Activated B cell treated with CpG ODN at 0.5 μM for 24 hours (primary cell): ENCODE measurements around the gene THEMIS. TPM values are rescaled to one million over a fixed set of nuclear protein-coding genes. Genes with fewer than 3 reads are reported as not detected.

Source experiments
- ATAC-seq: fragments of 200-7000 bp; cut with Tn5 transposase; one replicate; pipeline ENCODE4 v1.10.0; 2021; ENCODE audit warnings: low read depth, mild to moderate bottlenecking, moderate library complexity
- CTCF ChIA-PET: fragments of 350-600 bp; sonication (Branson Sonifier 250); formaldehyde crosslinking; loops from one replicate; lab custom pipeline; 2021; ENCODE audit warnings: antibody characterized with exemption; lab: Charles Lee
- POLR2A ChIA-PET: fragments of 350-600 bp; sonication (Branson Sonifier 250); formaldehyde crosslinking; loops from one replicate; lab custom pipeline; 2021; ENCODE audit warnings: antibody characterized with exemption; lab: Charles Lee
- DNase-seq: peaks from one replicate; pipeline ENCODE4 v3.0.0; 2022
- H3K27ac Mint-ChIP-seq: one replicate; pipeline ENCODE4 v1.8.0; 2020; ENCODE audit warnings: mixed read lengths
- H3K27me3 Mint-ChIP-seq: one replicate; pipeline ENCODE4 v1.8.0; 2021; ENCODE audit warnings: mixed read lengths
- H3K36me3 Mint-ChIP-seq: one replicate; pipeline ENCODE4 v1.8.0; 2021; ENCODE audit warnings: low read depth, mixed read lengths
- H3K4me1 Mint-ChIP-seq: one replicate; pipeline ENCODE4 v1.8.0; 2021; ENCODE audit warnings: mixed read lengths
- H3K4me3 Mint-ChIP-seq: one replicate; pipeline ENCODE4 v1.8.0; 2020; ENCODE audit warnings: mild to moderate bottlenecking, mixed read lengths
- H3K9me3 Mint-ChIP-seq: one replicate; pipeline ENCODE4 v1.8.0; 2020; ENCODE audit warnings: mixed read lengths
- intact Hi-C: fragments of 100-400 bp; cut with micrococcal nuclease; formaldehyde crosslinking; loops from one replicate; pipeline ENCODE4 v1.15.1; 2024
- total RNA-seq: library from RNA; stranded (reverse); gene quantifications from 2 replicates; pipeline ENCODE4 v1.2.3, GENCODE V29; 2022
- TF ChIP-seq, protein P1 (sequence below): fragments of 200-600 bp; IDR thresholded peaks from one replicate; pipeline ENCODE4 v1.8.0; 2022; ENCODE audit warnings: antibody characterized with exemption, mild to moderate bottlenecking

THEMIS gene
- total RNA-seq = not detected in 2 replicates

DNA sequence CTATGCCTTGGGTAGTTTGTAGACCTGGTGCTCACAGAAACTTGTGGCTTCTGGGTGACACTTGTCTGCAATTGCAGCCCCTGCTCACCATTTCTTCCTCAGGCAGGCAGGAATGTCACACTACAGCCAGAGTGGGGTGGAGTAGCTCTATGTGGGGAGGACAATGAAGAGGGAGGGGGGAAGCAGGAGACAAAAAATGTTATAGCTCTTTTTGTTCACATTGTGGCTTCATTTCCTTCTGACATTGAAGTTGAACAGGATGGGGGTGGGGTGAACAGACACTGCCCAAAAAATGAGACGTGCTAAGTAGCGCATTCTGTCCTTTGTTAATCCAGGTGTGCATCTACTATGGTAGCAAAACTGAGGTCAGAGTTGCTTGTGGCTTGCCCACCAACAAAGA, at the start of gene THEMIS:
TSS of gene THEMIS (minus strand) at position 124 of the 400 bp plus-strand sequence. CDS start 126 bp downstream, outside the sequence.
- POLR2A ChIA-PET = no interaction called here
- H3K4me3 Mint-ChIP-seq = no peak within 1 kb of the TSS
- H3K9me3 Mint-ChIP-seq = no peaks in the 10 kb centered on the region
- no peaks in the 10 kb centered on the region for H3K27me3 Mint-ChIP-seq
- CTCF ChIA-PET = no interaction called here
- TF ChIP-seq, protein P1, sequence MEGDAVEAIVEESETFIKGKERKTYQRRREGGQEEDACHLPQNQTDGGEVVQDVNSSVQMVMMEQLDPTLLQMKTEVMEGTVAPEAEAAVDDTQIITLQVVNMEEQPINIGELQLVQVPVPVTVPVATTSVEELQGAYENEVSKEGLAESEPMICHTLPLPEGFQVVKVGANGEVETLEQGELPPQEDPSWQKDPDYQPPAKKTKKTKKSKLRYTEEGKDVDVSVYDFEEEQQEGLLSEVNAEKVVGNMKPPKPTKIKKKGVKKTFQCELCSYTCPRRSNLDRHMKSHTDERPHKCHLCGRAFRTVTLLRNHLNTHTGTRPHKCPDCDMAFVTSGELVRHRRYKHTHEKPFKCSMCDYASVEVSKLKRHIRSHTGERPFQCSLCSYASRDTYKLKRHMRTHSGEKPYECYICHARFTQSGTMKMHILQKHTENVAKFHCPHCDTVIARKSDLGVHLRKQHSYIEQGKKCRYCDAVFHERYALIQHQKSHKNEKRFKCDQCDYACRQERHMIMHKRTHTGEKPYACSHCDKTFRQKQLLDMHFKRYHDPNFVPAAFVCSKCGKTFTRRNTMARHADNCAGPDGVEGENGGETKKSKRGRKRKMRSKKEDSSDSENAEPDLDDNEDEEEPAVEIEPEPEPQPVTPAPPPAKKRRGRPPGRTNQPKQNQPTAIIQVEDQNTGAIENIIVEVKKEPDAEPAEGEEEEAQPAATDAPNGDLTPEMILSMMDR = no peak
- H3K4me1 Mint-ChIP-seq = no peaks in the 10 kb centered on the region
- ATAC-seq (no peak), DNase-seq (no peak)
- intact Hi-C loops = no loop called here
- no peak within 1 kb of the TSS for H3K27ac Mint-ChIP-seq
- no peaks in the 10 kb centered on the region for H3K36me3 Mint-ChIP-seq

- TF ChIP-seq, protein P1 = no peak
- H3K4me1 Mint-ChIP-seq = peaks cover 13% of the 10 kb centered on the region
- no peak for ATAC-seq
- DNase-seq = no peak
- H3K27me3 Mint-ChIP-seq = no peaks in the 10 kb centered on the region
- intact Hi-C loops = no loop called here
- CTCF ChIA-PET = no interaction called here
- no peak overlapping the region for H3K27ac Mint-ChIP-seq
- no peak overlapping the region for H3K4me3 Mint-ChIP-seq
- POLR2A ChIA-PET = no interaction called here
- peaks cover 4% of the 10 kb centered on the region for H3K9me3 Mint-ChIP-seq
- H3K36me3 Mint-ChIP-seq = no peaks in the 10 kb centered on the region
These were observed 48.4 kb upstream of the THEMIS start for GRCh38 chr6:127949251-127949650.

- POLR2A ChIA-PET = no interaction called here
- peaks cover 4% of the 10 kb centered on the region for H3K9me3 Mint-ChIP-seq
- CTCF ChIA-PET = no interaction called here
- no peaks in the 10 kb centered on the region for H3K27me3 Mint-ChIP-seq
- peaks cover 11% of the 10 kb centered on the region for H3K4me1 Mint-ChIP-seq
- H3K4me3 Mint-ChIP-seq = no peak overlapping the region
- H3K27ac Mint-ChIP-seq = no peak overlapping the region
- TF ChIP-seq, protein P1 = no peak
- intact Hi-C loops = no loop called here
- H3K36me3 Mint-ChIP-seq = no peaks in the 10 kb centered on the region
- ATAC-seq = no peak
- DNase-seq = no peak
These were observed 45.5 kb upstream of the THEMIS start for GRCh38 chr6:127946388-127946787.

GRCh38 chr6:127945434-127946097, 44.7 kb upstream of the THEMIS start:
- H3K27ac Mint-ChIP-seq = no peak overlapping the region
- ChIA-PET POLR2A (no interaction called here), CTCF (no interaction called here)
- intact Hi-C loops = no loop called here
- ATAC-seq (no peak), DNase-seq (no peak)
- peaks cover 4% of the 10 kb centered on the region for H3K9me3 Mint-ChIP-seq
- H3K36me3 Mint-ChIP-seq = no peaks in the 10 kb centered on the region
- TF ChIP-seq, protein P1 = no peak
- no peaks in the 10 kb centered on the region for H3K27me3 Mint-ChIP-seq
- H3K4me3 Mint-ChIP-seq = no peak overlapping the region
- H3K4me1 Mint-ChIP-seq = peaks cover 3% of the 10 kb centered on the region

DNA sequence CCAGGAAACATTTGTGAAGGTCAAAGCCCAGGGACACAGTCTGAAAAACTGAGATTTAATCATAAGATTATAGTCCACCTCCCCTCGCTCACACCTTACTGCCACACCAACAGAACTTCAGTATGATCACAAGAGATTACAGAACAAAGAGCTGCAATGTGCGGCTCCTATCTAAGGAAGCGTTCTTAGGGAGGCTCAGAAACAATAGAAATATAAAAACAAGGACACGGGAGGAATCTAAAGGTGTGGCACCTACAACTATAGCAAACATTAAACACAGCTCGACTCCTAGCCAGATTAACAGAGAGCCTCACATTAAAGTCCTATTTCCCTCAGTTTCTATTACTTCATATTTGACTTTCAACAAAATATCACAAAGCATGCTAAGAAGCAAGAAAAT, 40.4 kb upstream of the THEMIS start:
- Mint-ChIP-seq H3K9me3 (peaks cover 2% of the 10 kb centered on the region), H3K4me1 (no peaks in the 10 kb centered on the region), H3K4me3 (no peak overlapping the region), H3K27me3 (no peaks in the 10 kb centered on the region), H3K27ac (no peak overlapping the region), H3K36me3 (no peaks in the 10 kb centered on the region)
- ChIA-PET POLR2A (no interaction called here), CTCF (no interaction called here)
- TF ChIP-seq, protein P1 = no peak
- ATAC-seq = no peak
- no peak for DNase-seq
- intact Hi-C loops = no loop called here
